ENCODE results near the gene SHROOM4. TPM values are rescaled to one million over a fixed set of nuclear protein-coding genes. Genes with fewer than 3 reads are reported as not detected.
A peak's percentile ranks its signal among the peaks of the same experiment; 100 is the strongest.

The SHROOM4 gene
- total and polyA plus RNA-seq, 2 experiments from 2014 or later: 1.9 to 8.5 TPM

GRCh38 chrX:50700921-50701320 is 113.1 kb downstream of the SHROOM4 start:
- Mint-ChIP-seq H3K4me1 (peaks cover 52% of the 10 kb centered on the region), H3K36me3 (ENCODE audit: low read depth) (no peaks in the 10 kb centered on the region), H3K9me3 (no peaks in the 10 kb centered on the region), H3K27ac (0 out of 2 replicates have a peak overlapping the region, but pooled peaks have one; percentile 59), H3K4me3 (no peak overlapping the region), H3K27me3 (ENCODE audit: insufficient read depth, low read depth, poor library complexity) (peaks cover 10% of the 10 kb centered on the region)
- Histone ChIP-seq H3K79me2 (replicated peaks; ENCODE audit: insufficient read depth) (no peaks in the 10 kb centered on the region), H3F3A (replicated peaks; ENCODE audit: low read depth) (no peaks in the 10 kb centered on the region), H3K36me3 (ENCODE audit: insufficient read depth) (no peaks in the 10 kb centered on the region), H3K27me3 (ENCODE audit: insufficient read depth) (no peaks in the 10 kb centered on the region), H3K4me3 (no peak overlapping the region), H3K9me2 (ENCODE audit: insufficient read depth) (no peaks in the 10 kb centered on the region), H3K27ac (ENCODE audit: low read depth) (peak overlapping the region; percentile 69; the same call in 1 of the 2 replicates), H3K4me2 (0 out of 2 replicates have a peak overlapping the region, but pooled peaks have one; percentile 25), H2AFZ (no peak overlapping the region), H4K20me1 (replicated peaks; ENCODE audit: insufficient read depth) (no peaks in the 10 kb centered on the region), H3K4me1 (ENCODE audit: insufficient read depth) (peaks cover 24% of the 10 kb centered on the region)
- TF ChIP-seq ZNF462 (CRISPR knock-in tag; IDR thresholded peaks at IDR 0.05) (no peak), JUNB (IDR thresholded peaks at IDR 0.05; ENCODE audit: unreplicated experiment) (no peak), ETS1 (IDR thresholded peaks at IDR 0.05) (no peak), REST (IDR thresholded peaks at IDR 0.05; ENCODE audit: unreplicated experiment) (no peak), ZNF331 (CRISPR knock-in tag; IDR thresholded peaks at IDR 0.05; ENCODE audit: low read depth) (no peak), ZNF114 (CRISPR knock-in tag; IDR thresholded peaks at IDR 0.05) (no peak), NANOG (IDR thresholded peaks at IDR 0.05; ENCODE audit: borderline replicate concordance) (no peak), EZH2 (IDR thresholded peaks at IDR 0.05; ENCODE audit: low read depth, unreplicated experiment) (no peak), STAT1 (IDR thresholded peaks at IDR 0.05; ENCODE audit: unreplicated experiment) (no peak), CREB1 (CRISPR knock-in tag; IDR thresholded peaks at IDR 0.05; ENCODE audit: low read depth) (no peak), CTCF (conservative IDR thresholded peaks at IDR 0.05; ENCODE audit: low read depth in 2 of 2) (no peak), EZH2phosphoT487 (IDR thresholded peaks at IDR 0.05; ENCODE audit: unreplicated experiment) (no peak), POLR2AphosphoS5 (IDR thresholded peaks at IDR 0.05; ENCODE audit: low read depth) (no peak)
- ATAC-seq (peak; percentile 77), DNase-seq (ENCODE audit: low spot score) (peak; percentile 28)
